IMR-90 (cell line): Measurements from ENCODE around the gene ERC2.

Experiments
- CEBPB ChIP-seq: IDR thresholded peaks from 2 replicates; pipeline ENCODE4 v1.6.1; 2012; ENCODE audit warnings: low read depth, low read length, improper control_type of control experiment
- CHD1 ChIP-seq: IDR thresholded peaks from 2 replicates; pipeline ENCODE4 v1.6.1; 2012; ENCODE audit warnings: low read depth, low read length, improper control_type of control experiment
- FOS ChIP-seq: fragments of 150-350 bp; IDR thresholded peaks from 2 replicates; pipeline ENCODE4 v1.6.1; 2016; ENCODE audit warnings: low read depth, low read length
- POLR2A ChIP-seq: IDR thresholded peaks from 2 replicates; pipeline ENCODE4 v1.6.1; 2012; ENCODE audit warnings: mild to moderate bottlenecking, low read depth, low read length
- RAD21 ChIP-seq: IDR thresholded peaks from 2 replicates; pipeline ENCODE4 v1.6.1; 2012; ENCODE audit warnings: low read length, improper control_type of control experiment
- SMC3 ChIP-seq: fragments of 150-350 bp; IDR thresholded peaks from 2 replicates; pipeline ENCODE4 v1.6.1; 2016; ENCODE audit warnings: low read depth, mild to moderate bottlenecking, antibody characterized with exemption, low read length, moderate library complexity
- TF ChIP-seq, protein P1 (sequence below): conservative IDR thresholded peaks from 2 replicates; pipeline ENCODE4 v1.5.1; 2012; ENCODE audit warnings: mild to moderate bottlenecking, low read depth, low read length, improper control_type of control experiment

DNA sequence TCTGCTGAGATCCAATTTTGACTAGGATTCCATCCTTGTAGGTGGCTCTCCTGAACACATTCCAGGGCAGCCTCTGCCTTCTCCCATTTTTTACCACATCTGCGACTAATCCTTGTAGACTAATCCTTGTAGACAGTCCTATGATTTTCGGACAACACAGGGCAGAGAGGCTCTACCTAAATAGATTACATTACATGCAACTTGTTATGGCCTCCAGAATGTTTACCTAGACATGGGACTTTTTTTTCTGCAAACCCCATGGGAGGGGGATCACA, 741.8 kb downstream of the ERC2 start:
- TF ChIP-seq POLR2A, result no peak
- TF ChIP-seq, protein P1, sequence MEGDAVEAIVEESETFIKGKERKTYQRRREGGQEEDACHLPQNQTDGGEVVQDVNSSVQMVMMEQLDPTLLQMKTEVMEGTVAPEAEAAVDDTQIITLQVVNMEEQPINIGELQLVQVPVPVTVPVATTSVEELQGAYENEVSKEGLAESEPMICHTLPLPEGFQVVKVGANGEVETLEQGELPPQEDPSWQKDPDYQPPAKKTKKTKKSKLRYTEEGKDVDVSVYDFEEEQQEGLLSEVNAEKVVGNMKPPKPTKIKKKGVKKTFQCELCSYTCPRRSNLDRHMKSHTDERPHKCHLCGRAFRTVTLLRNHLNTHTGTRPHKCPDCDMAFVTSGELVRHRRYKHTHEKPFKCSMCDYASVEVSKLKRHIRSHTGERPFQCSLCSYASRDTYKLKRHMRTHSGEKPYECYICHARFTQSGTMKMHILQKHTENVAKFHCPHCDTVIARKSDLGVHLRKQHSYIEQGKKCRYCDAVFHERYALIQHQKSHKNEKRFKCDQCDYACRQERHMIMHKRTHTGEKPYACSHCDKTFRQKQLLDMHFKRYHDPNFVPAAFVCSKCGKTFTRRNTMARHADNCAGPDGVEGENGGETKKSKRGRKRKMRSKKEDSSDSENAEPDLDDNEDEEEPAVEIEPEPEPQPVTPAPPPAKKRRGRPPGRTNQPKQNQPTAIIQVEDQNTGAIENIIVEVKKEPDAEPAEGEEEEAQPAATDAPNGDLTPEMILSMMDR, result no peak
- TF ChIP-seq SMC3, result no peak
- TF ChIP-seq CEBPB, result no peak
- TF ChIP-seq RAD21, result no peak
- TF ChIP-seq CHD1, result no peak
- TF ChIP-seq FOS, result no peak
